GM19468 (cell line): ENCODE data around the gene CFAP65.

Experiments
- ATAC-seq: cut with Tn5 transposase; IDR thresholded peaks from one replicate; pipeline ENCODE4 v1.9.1; 2021; ENCODE audit warnings: mild to moderate bottlenecking, moderate library complexity, moderate number of reproducible peaks; ENCODE audit not compliant: unreplicated experiment; ENCODE audit errors: extremely low read depth

The CFAP65 gene

DNA sequence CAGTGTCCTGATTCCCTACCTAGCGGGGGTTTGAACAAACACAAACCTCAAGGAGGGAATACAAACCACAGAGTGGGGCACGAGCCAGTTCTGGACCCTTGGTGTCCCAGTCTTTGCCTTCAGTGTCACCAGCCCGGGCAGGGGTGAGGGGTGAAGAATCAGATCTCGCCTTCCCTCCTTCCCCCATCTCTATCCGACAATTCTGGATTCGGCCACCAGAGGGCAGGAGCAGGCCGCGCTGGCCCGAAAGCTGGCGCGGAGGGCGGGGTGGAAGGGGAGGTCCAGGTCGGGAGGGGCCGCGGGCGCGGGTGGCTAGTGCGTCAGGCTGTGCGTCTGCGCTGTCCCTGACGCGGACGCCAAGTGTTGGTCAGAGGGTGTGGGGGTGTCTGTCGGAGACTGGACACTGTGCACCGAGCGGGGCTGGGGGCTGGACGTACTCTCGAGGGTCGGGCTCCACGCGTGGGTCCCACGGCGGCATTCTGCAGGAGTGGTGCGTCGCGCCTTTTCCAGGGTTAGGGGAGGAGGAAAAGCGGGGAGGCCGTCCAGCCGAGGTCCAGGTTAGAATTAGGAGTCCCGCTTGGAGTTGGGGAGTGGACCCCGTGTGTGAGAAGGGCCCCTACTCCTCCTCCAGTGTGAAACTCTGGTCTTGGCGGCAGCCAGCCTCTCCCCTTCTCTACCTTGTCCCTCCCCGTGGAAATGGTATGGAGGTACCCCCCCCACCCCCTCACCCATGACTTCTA lies 45.2 kb downstream of the CFAP65 start:
- no peak for ATAC-seq

DNA sequence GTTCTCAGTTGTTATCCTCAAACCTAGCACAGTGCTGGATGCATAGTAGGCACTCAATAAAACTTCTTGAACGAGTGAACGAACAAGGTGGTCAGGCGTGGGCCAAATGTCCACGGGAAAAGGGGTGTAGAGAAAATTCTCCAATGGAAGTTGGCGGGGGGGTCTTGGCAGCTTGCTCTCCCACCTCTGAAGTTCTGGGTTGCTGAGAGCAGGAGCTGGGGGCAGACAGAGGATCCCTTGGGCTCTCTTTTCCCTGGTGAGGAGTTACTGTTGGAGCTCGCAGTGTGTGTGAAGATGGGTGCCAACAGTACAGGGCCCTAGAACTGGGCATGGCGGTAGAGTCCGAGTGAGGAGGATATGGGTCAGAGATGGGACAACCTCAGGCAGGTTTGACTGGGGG lies 45.8 kb downstream of the CFAP65 start:
- no peak for ATAC-seq

DNA sequence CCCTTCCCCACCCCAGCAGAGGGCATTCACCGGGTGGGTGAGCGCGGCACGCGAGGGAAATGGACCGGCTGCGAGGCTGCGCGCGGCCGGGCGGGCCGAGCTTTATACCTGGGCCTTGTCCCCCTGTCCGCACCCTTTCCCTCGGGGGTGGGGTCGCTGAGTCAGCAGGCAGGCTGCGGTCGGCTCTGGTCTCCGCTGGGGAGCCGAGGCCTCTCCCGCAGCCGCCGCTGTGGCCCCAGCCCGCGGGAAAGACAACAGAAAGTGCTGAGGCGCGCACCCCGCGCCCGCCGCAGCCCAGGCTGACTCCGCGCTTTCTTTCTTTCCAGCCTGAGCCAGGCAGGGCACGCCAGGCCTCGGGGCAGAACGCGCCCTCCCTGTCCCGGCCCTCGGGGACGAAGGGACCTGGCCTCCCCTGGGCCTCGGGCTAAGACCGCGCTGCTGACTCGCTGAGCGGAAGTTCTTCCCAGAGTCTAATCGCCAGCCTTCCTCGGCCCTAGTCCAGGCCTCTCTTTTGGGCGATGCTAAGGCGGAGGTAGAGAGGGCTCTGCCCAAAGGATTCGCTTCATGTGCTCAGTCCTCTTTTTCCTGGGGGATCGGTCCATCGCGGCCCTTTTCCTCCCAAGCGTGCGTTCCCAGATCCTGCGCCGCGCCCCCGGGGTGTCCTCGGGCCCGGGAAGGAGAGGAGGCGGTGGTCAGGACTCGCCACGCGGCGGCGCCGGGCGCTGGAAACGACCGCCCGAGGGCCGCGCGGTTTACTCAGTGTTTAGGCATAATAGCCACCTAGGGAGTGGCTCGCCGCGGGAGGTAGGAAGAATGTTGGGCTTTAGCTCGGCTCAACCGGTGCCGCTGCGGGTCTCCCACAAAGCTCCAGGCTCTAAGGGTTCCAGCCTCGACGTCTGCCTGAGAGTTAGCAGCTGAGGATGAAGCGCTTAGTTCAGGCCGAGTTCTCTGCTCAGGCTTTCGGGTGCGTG lies 47.7 kb downstream of the CFAP65 start, which contains the start of gene CRYBA2:
TSS of gene CRYBA2 (minus strand) at position 78 of the 971 bp plus-strand sequence. CDS start 246 bp downstream, outside the sequence.
- no peak for ATAC-seq

DNA sequence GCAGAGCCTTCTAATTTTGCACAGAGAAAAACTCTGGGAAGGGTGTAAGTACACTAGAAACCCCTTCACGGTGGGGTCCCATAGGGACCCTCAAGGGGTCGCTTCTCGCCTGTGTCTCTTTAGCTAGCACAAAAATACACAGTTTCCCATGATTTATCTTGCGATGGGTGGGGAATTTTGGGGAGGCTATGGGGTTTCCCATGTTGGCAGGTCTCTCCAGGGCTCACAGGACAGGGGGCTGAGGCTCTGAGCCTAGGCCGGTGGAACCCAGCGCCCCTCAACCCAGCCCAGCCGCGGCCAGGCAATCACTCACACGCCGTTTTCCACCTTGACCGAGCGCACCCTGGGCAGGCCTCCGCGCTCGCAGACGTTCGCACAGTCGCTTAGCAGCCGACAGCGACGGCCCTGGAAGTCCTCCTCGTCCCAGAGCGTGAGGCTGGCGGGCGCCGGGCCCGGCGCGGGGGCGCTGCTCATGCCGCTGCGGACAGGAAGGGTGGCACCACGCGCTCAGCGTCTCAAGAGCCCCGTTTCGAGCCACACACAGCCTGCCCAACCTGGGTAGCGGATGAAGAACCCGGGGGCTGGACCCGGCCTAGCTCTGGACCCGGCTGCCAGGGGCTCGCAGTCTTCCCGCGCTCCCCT lies 48.5 kb downstream of the CFAP65 start:
- no peak for ATAC-seq

DNA sequence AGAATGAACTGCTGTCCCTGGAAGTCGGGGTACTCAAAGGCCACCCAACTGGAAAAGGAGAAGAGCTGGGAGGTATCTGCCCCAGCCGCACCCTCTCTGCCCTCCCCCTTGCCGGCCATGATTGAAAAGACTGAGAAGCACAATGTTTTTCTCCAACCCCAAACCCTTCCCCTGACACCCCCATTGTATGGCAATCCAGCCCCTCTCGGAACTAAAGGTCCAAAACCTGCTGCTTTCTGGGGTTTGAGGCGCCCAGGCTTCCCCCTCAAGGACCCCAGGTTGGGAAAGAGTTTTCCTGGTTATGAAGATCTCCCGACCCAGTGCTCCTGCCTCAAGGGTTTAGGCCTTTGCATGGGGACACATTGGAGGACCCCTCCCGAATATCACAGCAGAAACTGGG lies 49.1 kb downstream of the CFAP65 start:
- ATAC-seq: no peak

DNA sequence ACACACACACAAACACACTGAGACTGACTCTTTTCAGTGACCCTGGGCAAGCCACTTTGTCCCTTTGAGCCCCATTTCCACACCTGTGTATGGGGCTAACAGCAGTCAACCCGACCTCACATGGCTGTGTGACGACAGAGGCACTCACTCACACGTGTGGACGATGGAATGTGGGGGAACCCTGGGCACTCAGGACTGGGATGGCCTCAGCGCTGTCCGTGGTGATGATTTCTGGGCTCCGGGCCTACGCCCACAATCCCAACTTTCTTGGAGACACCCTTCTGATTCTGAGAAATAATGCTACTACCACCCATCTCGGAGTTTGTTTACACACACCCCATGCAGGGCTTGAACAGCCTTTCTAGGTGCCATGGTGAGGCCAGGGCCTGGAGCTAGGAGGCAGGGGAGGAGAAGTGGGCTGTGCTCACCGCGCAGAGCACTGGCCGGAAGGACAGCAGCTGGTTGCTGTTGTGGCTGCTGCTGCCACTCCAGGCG lies 49.6 kb downstream of the CFAP65 start:
- ATAC-seq: no peak

DNA sequence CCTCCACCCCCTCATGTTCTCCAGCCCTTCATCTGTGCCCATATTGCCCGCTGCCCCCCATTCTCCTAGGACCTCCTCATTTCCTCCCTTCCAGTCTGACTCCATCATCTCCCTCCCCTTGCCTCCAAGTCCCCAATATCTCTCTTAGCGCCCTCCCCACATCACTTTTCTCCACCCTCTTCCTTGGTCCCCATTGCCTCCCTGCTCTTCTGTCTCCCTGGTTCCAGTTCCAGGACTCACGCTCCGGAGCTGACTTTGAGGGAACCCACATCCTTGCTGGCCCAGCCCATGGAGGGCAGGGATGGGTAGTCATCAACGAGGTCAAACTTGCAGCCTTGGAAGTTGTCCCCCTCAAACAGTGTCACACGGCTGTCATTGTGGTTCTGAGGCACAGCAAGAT lies 50.7 kb downstream of the CFAP65 start:
- no peak for ATAC-seq

DNA sequence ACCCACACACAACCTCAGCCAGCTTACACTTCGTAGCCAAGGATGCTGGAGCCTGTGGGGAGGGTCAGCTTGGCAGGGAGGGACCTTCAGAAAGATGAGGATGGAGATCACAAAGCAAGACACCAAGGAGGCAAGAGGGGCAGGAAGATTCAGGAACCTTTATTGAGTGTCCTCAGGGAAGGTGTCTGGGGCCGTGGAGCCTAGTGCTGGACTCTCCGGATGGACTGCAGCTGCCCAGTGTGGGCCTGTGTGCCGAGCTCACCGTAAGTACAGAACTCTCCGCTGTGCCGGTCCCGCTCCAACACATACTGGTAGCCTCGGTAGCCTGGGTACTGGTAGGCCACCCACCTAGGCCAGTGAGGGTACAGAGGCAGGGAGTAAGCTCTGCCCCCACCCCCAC lies 51.3 kb downstream of the CFAP65 start:
- ATAC-seq: no peak

DNA sequence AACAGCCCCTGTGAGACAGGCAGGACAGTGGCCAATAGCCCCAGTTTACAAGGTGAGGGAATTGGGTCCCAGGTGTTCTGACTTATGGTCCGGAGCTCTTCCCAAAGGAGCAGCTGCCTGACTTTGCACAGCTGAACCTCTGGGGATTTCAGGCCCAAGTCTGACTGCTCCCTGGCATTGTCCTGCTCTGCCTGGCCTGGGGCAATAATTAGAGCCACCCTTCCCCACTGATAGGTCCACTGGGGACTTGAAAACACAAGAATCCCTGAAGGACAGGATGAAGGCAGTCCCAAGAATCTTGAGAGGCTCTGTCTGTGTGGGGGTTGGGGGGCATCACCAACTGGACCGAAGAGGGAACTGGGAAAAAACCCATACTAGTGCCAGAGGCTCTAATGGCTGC lies 52.7 kb downstream of the CFAP65 start:
- ATAC-seq: no peak

DNA sequence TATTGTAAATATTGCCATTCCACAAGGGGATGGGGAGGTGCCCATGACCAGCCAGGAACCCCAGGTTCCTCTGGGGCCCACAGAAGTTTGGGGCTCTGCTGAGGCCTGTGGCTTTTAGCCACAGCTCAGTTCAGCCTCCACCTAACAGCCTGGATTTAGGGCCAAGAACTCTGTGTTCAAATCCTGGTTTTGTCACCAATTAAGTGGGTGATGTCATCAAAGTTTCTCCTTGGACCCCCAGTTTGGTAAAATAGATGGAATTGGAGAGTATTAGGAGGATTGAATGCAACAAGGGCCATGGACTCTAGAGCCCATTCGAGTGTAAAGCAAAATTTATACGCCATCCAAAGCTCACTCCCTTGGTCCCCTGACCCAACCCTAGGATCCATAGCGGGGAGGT lies 53.2 kb downstream of the CFAP65 start:
- ATAC-seq: no peak

DNA sequence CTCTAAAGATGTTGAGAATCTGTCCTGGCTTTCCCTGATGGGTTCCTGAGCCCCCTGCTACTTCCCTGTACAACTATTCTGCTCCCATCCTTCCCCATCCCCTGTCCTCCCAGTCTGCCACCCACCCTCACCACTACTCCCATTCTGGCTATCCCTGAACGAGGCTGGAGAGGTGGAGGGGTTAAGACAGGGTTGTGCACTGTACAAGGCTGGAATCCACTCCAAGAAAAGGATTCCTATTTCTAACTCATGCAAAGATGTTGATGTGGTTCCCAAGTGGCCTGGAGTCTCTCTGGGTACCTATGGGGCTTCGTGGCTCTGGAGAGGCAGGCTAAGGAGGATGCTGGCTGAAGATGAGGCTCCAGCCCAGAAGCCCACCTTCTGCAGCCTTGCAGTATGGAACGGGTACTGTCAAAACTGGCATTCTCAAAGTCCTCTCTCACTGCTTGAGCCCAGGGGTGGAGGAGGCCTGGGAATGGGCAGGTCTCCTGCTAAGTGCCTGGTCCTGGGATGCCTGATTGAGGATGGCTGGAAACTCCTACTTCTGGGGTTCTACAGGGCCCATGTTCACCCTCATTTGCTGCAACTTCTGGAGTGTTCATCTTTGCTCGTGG lies 55.1 kb downstream of the CFAP65 start:
- no peak for ATAC-seq

DNA sequence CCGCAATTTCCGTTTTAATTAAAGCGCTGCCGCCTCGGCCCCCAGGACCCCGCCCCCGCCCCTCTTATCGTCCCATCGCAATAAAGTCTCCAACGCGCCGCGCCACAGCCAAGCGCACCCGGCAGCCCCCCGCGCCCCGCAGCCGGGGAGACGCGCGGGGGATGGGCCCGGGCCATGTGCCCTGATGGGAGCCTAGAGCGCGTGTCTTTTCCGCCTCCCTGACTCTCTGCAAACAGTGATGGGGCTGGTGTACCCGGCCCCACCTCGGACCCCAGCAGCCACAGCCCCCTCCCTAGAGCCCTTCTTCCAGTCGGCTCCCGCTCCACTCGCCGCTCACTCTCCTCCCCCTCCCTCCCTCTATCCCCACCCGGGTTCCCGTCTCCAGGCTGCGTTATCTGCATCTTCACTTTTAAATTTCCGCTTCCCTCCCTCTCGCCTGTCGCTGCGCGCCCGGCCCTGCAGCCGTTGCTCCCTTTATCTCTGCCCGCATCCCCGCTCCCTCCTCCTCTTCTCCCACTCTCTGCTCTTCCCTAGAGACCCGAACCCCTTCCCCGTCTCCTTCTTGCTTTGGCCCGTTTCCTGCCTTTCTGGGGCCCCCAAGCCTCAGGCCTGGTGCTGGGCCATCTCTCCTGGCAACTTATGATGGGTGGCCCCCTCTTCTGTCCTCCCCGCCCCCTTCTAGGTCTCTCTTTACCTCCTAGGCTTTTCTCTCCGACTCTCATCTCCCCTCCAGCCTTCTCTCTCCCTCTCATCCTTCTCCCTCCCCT lies 55.8 kb downstream of the CFAP65 start:
- ATAC-seq: no peak

DNA sequence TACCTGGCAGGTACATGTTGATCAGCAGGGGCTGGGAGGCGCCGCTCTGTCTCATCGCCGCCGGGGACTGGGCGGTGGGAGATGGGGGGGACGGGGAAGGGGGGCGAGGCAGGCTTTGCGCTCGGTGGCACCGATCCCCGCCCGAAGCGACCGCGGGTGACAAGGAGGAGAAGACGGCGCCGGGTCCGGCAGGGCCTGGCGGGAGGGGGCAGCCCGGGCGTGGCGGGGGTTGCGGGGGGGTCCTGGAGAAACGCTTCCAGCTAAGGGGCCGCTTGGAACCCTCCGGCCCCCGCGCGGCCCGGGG lies 56.3 kb downstream of the CFAP65 start, which contains the start of gene FEV:
TSS of gene FEV (minus strand) at position 164 of the 304 bp plus-strand sequence. CDS start at position 55, 109 bp downstream.
- ATAC-seq: no peak

DNA sequence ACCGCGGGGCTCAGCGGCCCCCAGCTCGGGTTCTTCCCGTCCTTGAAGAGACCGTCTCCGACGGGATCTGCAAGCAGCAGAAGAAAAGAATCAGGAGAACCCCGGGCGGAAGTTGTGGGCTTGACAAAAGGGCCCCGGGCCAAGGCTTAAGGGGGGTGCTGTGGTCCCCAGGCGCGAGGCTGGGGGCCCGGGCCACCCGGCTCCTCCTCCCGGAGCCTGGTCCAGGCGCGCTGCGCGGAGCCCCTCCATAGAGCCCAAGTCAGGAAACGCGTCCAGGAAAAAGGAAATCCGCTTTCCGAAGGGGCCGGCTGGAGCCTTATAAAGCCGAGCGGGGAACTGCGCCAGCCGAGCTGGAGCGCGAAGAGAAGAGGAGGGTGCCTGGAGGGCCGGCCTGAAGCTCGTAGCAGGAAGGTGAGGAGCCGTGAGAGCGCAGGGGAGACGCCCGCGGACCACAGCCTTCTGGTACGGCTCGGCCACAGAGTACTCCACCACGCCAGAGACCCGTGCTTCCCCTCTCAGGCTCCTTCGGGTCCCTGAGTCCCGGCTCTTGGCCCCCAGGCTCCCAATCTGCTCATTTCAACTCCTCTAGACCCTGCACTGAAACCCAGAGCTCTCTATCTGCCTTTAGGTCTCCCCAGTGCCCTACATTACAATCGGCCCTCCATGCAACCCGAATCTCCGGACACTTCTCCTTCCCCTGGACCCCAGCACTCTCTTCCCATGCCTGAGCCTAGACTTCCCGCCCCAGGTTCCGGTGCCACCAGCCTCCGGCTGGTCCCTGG lies 56.9 kb downstream of the CFAP65 start:
- ATAC-seq: no peak

DNA sequence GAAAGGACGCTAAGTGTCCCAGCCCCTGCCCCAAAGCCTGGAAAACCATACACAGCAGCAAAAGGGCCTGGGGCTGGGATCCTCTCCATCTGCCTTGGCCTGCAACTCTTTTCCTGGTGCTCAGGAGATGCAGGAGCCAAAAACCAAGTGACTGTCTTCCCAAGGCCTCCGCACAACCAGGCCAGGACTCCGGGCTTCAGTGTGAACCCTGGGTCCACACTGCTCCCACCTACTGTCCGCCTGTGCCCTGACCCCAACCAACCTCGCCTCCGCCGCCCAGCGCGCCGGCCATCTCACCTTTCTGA lies 57.4 kb downstream of the CFAP65 start:
- no peak for ATAC-seq

DNA sequence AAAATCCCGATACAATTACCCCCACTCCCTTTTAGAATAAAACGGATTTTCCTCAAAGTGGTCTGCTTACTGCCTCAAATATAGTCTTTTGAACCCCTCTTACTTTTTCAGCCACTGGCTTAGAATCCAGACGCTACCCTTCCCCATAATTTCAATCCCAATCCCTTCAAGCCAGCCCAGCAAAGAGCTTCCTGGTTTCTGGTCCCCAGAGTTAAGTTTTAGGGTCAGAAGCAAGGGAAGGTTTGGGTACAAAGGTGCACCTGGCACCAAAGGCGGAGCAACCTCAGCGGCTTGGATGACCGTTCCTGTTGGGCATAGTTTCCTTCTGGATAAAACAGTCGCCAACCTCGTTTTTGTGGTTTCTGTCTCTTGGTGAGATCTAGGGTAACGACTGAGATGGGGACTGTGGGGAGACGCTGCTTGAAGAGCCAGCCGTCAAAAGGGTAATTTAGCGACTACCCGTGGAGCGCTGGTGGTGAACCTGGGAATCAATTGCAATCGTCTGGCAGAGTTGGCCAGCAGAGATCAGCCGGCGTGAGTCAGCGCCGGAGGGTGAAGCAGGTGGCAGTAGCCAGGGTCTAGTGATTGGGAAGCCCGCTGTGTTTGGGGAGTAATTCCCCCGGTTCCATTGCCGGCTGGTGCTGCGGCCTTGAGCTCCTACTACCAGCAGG lies 57.9 kb downstream of the CFAP65 start:
- ATAC-seq: no peak

DNA sequence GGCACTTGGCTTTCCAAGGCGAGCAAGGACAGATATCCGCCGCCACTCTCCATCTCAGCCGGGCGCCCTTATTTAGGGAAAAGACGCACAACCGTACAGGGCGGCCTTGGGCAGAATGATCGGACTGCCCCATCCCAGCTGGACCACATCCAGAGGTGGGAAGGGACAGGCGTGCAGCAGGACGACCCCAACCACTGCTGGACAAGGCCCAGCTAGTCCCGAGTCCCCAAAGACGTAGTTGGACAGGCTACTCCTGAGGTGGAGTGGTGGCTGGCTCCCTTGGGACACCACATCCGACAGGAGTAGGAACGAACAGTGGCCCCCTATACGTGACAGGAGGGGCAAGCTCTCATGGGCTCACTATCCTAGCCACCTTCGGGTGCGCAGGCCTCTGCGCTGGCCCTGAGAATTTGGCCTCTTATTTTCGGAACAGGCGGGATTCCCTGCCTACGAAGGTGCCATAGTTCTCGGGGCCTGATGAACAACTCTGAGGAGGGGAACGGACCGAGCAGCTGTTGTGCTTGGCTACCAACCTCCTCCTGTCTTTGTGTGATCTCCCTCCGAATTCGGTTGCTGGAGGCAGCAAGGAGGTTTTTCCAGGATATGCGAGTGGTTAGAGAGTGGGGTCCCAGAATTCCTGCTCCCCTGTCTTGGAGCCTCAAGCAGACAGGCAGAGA lies 58.6 kb downstream of the CFAP65 start:
- no peak for ATAC-seq
